Measurements from ENCODE around the gene PLA2G4B. TPM values are rescaled to one million over a fixed set of nuclear protein-coding genes. Genes with fewer than 3 reads are reported as not detected.

The PLA2G4B gene
- total RNA-seq, 4 donors from 2014 or later: 0.13 to 11.5 TPM; not detected in 2

DNA sequence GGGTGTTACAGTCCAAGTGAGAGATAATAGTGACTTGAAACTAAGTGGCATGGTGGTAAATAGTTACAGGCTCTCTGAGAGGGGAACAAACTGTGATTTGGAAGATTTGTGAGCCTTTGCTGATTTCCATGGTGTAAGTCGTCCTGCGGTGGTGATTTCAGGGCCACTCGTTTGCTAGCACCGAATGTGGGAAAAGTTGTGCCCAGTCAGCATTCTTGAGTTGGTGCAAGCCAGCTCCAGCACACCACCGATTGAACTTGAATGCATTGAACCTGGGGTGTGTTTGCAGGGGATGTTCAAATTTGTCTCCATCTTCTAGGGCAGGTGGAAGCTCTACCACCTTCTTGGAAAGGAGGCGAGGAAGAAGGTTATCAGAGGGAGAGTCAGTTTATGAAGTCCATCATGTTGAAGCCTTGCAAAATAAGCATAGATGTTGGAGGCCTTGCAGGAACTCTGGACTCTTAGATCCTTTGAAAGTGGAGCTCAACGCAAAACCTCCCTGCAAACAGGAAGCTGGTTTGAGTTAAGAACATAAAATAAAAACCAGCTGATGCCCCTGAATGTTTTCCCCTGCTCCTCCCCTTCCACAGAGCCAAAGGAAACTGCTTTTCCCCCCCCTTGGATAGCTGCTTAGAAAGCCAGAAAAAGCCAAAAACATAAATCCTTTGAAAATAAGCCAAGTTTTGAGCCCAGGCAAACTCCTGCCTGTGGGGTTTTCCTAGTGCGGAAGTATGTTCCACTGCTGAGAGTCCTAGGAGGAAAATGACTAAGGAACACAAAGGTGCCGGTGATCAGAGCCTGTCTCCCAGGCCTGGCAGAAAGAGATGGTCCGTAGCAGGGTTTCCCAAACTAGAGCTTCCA, 42.4 kb upstream of the PLA2G4B start:
- Histone ChIP-seq H3K27ac (peak overlapping the region in 1 of 4 donors; percentile 23), H3K9me3 (no peaks in the 10 kb centered on the region), H3K36me3 (peaks cover 0 to 14% of the 10 kb centered on the region in 2 donors), H3K4me1 (peaks cover 23 to 24% of the 10 kb centered on the region in 2 donors), H3K4me3 (no peak overlapping the region), H3K27me3 (no peaks in the 10 kb centered on the region)
- TF ChIP-seq, protein P1, sequence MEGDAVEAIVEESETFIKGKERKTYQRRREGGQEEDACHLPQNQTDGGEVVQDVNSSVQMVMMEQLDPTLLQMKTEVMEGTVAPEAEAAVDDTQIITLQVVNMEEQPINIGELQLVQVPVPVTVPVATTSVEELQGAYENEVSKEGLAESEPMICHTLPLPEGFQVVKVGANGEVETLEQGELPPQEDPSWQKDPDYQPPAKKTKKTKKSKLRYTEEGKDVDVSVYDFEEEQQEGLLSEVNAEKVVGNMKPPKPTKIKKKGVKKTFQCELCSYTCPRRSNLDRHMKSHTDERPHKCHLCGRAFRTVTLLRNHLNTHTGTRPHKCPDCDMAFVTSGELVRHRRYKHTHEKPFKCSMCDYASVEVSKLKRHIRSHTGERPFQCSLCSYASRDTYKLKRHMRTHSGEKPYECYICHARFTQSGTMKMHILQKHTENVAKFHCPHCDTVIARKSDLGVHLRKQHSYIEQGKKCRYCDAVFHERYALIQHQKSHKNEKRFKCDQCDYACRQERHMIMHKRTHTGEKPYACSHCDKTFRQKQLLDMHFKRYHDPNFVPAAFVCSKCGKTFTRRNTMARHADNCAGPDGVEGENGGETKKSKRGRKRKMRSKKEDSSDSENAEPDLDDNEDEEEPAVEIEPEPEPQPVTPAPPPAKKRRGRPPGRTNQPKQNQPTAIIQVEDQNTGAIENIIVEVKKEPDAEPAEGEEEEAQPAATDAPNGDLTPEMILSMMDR (IDR thresholded peaks at IDR 0.05 in 4 of 5, conservative IDR thresholded peaks at IDR 0.05 in 1 of 5): no peak
- no peak for DNase-seq
- no peak for ATAC-seq
- intact Hi-C loops (cut with DNase I; ENCODE audit: low total_unique reads) (no loop called here), in situ Hi-C loops (cut with MboI; ENCODE audit: low sequenced_read_pairs in 4 of 4) (no loop called here)

DNA sequence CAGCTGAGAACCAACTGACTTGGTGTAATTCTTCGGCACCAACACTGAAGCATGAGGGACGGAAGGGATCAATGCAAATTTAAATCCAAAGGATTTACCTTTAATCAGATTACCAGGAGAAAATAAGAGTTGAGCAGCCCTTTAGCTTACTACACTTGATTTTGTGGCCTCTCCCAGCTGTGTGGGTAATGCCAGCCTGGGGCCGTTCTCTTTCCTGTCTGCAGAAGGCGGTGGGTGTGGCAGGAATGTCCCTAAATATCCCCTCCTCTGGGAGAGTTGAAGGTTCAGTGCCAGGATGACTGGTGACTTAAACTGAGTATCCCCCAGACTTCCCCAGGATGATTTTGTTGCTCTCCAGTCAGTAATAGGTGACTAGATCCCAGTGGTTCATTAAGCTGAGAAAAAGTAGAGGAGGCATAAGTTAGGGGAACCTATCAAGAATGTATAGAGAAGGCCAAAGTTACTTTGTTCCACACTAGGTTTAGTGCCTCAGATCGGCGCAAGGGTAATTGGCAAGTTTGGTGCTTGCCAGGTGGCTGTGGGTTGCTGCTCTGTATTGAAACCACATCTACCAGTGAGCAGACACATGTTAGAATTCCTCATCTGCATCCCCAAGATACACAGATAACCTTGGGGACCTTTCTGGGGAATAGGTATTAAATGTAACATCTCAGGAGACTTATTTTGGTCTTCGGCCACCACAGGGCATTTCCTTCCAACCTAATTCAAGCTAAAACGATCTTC, 41.3 kb upstream of the PLA2G4B start:
- ATAC-seq (no peak), DNase-seq (no peak)
- in situ Hi-C loops (cut with MboI; ENCODE audit: low sequenced_read_pairs in 4 of 4): no loop called here
- Histone ChIP-seq H3K4me1 (peaks cover 12 to 13% of the 10 kb centered on the region in 2 donors), H3K9me3 (no peaks in the 10 kb centered on the region), H3K27me3 (no peaks in the 10 kb centered on the region), H3K27ac (no peak overlapping the region), H3K36me3 (peaks cover 0 to 14% of the 10 kb centered on the region in 2 donors), H3K4me3 (no peak overlapping the region)
- TF ChIP-seq, protein P1 (IDR thresholded peaks at IDR 0.05 in 4 of 5, conservative IDR thresholded peaks at IDR 0.05 in 1 of 5): no peak
- no peak for TF ChIP-seq POLR2A (IDR thresholded peaks at IDR 0.05)
- intact Hi-C loops (cut with DNase I; ENCODE audit: low total_unique reads): no loop called here

DNA sequence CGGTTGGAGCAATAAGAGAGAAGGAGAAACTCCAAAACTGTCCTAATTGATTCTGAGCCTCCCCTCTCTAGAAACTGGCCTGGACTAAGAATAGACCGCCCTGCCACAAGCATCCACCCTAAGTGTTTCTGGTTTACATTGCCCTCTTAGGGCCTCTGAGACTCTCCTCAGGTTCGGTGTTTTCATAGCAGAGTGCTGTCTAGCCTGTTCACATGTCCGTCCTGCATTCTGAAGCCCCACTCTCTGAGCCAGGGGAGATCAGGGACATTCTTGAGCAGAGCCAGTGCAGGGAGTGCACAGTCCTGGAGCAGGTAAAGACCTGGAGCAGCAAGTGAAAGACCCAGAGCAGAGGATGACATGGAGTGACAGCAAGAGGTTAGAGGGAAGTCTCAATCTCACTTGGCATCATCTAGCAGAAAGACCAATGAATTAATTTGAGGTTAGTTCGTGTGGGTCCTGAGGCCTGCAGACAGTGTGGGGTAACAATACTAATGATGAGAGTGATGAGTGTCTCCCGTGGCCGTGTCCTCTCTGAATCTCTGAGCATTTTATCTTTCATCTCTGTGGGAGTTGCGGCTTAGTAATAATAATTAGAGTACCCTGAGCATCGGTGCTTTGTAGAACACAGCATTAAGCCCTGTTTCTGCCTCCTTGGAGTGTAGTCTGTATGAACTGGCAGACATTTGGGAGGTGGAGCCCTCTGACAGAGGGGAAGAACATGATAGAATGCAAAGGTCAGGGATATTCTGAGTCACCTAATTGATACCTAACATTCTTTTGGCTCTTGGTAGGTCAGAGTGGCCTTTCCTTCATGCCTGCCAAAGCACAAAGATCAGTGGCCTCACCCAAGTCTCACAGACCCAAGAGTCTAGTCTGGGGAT, 39.8 kb upstream of the PLA2G4B start:
- no peak overlapping the region for H3K4me3 ChIP-seq
- H3K36me3 ChIP-seq: peaks cover 0 to 14% of the 10 kb centered on the region in 2 donors
- in situ Hi-C loops (cut with MboI; ENCODE audit: low sequenced_read_pairs in 4 of 4) (no loop called here), intact Hi-C loops (cut with DNase I; ENCODE audit: low total_unique reads) (no loop called here)
- no peak for TF ChIP-seq POLR2A (IDR thresholded peaks at IDR 0.05)
- TF ChIP-seq, protein P1 (IDR thresholded peaks at IDR 0.05 in 4 of 5, conservative IDR thresholded peaks at IDR 0.05 in 1 of 5): no peak
- no peaks in the 10 kb centered on the region for H3K9me3 ChIP-seq
- peaks cover 7% of the 10 kb centered on the region in 2 donors for H3K4me1 ChIP-seq
- H3K27ac ChIP-seq: no peak overlapping the region
- H3K27me3 ChIP-seq: no peaks in the 10 kb centered on the region
- ATAC-seq (no peak), DNase-seq (no peak)

DNA sequence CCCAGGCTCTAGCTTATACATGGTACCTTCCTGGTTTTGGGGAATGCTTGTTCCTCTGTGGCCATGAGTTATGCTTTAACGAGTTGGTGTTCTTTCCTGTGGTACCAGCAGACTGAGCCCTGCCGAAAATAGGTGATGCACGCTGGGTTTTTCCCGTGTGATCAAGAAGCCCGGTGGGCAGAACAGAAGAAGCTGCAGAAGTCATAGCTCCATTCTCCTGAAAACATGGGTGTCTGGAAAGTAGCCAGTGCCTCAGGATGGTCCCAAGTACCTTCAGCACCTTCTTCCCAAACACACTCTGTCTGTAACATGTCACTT, 39.2 kb upstream of the PLA2G4B start:
- no peak overlapping the region for H3K4me3 ChIP-seq
- H3K36me3 ChIP-seq: peaks cover 0 to 14% of the 10 kb centered on the region in 2 donors
- ATAC-seq (no peak), DNase-seq (no peak)
- no peak for TF ChIP-seq POLR2A (IDR thresholded peaks at IDR 0.05)
- TF ChIP-seq, protein P1 (IDR thresholded peaks at IDR 0.05 in 4 of 5, conservative IDR thresholded peaks at IDR 0.05 in 1 of 5): no peak
- intact Hi-C loops (cut with DNase I; ENCODE audit: low total_unique reads) (no loop called here), in situ Hi-C loops (cut with MboI; ENCODE audit: low sequenced_read_pairs in 4 of 4) (no loop called here)
- no peak overlapping the region for H3K27ac ChIP-seq
- peaks cover 6 to 7% of the 10 kb centered on the region in 2 donors for H3K4me1 ChIP-seq
- no peaks in the 10 kb centered on the region for H3K27me3 ChIP-seq
- no peaks in the 10 kb centered on the region for H3K9me3 ChIP-seq
